NCI-H1417 (cell line): Measurements from ENCODE around the gene MTHFD1.
"Not testable (repeated sequence)": the region's sequence is repeated elsewhere in the genome, so short reads cannot be mapped to it uniquely, and the experiment has no call there.

ENCODE experiments used
- DNase-seq, 3 experiments: peaks; one replicate each; lab custom pipeline; 2025; lab: John Stamatoyannopoulos, UW

MTHFD1 gene

GRCh38 chr14:64387782-64388532 lies at the start of gene MTHFD1:
Gene MTHFD1, plus strand, starts transcription at chr14:64388353. Its CDS starts 75 bp downstream, at chr14:64388428.
- peak; percentile 99 for DNase-seq

GRCh38 chr14:64338616-64339316 lies 49.4 kb upstream of the MTHFD1 start:
- DNase-seq = peak; percentile 91 to 99 (median 99)

GRCh38 chr14:64340560-64341196 lies 47.5 kb upstream of the MTHFD1 start:
- no peak for DNase-seq

- DNase-seq = no peak
Measured at GRCh38 chr14:64347748-64348147, 40.4 kb upstream of the MTHFD1 start.

- DNase-seq = no peak
Measured at GRCh38 chr14:64349741-64350490, 38.2 kb upstream of the MTHFD1 start.

- no peak for DNase-seq
Measured at GRCh38 chr14:64363265-64363846, 24.8 kb upstream of the MTHFD1 start.

GRCh38 chr14:64364907-64365306 lies 23.2 kb upstream of the MTHFD1 start:
- no peak for DNase-seq

- not testable (repeated sequence) for DNase-seq
Measured at GRCh38 chr14:64365358-64365889, 22.7 kb upstream of the MTHFD1 start.

GRCh38 chr14:64369201-64369600 lies 19.0 kb upstream of the MTHFD1 start:
- DNase-seq = no peak

- DNase-seq = peak; percentile 54 to 77 (median 57)
Measured at GRCh38 chr14:64387232-64387781, 846 bp upstream of the MTHFD1 start.

GRCh38 chr14:64388533-64389285 lies 556 bp downstream of the MTHFD1 start:
- peak; percentile 19 to 48 (median 36) for DNase-seq

- no peak for DNase-seq
Measured at GRCh38 chr14:64391113-64391725, 3.1 kb downstream of the MTHFD1 start.

- no peak for DNase-seq
Measured at GRCh38 chr14:64391986-64392385, 3.8 kb downstream of the MTHFD1 start.

GRCh38 chr14:64393189-64393726 lies 5.1 kb downstream of the MTHFD1 start:
- not testable (repeated sequence) for DNase-seq

GRCh38 chr14:64394423-64394822 lies 6.3 kb downstream of the MTHFD1 start:
- no peak for DNase-seq

- no peak for DNase-seq
Measured at GRCh38 chr14:64394977-64395633, 7.0 kb downstream of the MTHFD1 start.

GRCh38 chr14:64400829-64401459 lies 12.8 kb downstream of the MTHFD1 start:
- DNase-seq = no peak

GRCh38 chr14:64401949-64402348 lies 13.8 kb downstream of the MTHFD1 start:
- DNase-seq = no peak

GRCh38 chr14:64405295-64405694 lies 17.1 kb downstream of the MTHFD1 start:
- no peak for DNase-seq
